Peyer's patch (tissue), 4 donors: Measurements from ENCODE around the gene GDF9.

Experiments
- POLR2A ChIP-seq, 2 donors: fragments of 450-650 bp; IDR thresholded peaks; one replicate each; pipeline ENCODE4 v1.5.1; 2017; ENCODE audit warnings: antibody characterized with exemption in 2 of 2, mild to moderate bottlenecking in 2 of 2, moderate library complexity in 2 of 2
- TF ChIP-seq, protein P1 (sequence below), 6 experiments: fragments of 450-650 bp in 4 of 6; fragments of 200-600 bp in 2 of 6; sonication (generic) in 1 of 6; IDR thresholded peaks; one replicate each; pipeline ENCODE4 v1.5.1; 2017 to 2019; ENCODE audit warnings: antibody characterized with exemption in 6 of 6, mild to moderate bottlenecking in 3 of 6, moderate library complexity in 1 of 6

DNA sequence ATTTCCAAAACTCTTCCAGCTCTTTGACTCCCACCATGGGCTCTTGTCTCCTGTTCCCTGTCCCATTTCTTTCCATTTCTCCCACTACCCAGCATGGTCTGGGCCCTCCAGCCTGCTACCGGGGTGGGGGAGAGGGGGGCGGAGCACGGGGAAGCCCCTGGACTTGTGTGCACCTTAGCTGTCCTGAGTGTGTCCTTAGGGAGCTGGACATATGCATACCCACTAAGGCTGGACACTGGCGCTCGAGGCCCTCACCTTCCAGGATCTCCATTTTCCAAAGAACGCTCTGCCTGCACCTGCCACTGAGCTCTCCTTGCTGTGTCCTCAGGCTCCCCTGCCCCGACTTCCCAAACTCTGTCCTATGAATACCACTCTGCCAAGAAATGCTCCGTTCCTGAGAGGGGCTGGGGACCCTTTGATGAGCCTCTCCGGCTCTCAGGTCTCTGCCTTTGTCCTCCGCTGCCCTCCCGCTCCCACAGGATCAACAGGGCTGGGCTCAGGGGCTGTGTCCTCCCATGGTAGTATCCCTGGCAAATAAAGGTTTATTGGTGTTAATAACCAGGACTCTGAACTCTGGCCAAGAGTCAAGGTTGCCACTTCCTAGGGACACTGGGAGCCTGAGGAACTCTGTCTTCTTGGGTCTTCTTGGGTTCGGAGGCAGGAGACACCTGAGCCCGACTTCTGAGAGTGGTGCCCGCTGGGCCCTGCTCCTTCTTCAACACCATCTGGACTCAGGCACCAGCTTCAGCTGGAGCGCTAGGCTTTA, 35.0 kb downstream of the GDF9 start:
- TF ChIP-seq POLR2A (IDR thresholded peaks at IDR 0.05): peak in 1 of 2 donors; percentile 65
- TF ChIP-seq, protein P1, sequence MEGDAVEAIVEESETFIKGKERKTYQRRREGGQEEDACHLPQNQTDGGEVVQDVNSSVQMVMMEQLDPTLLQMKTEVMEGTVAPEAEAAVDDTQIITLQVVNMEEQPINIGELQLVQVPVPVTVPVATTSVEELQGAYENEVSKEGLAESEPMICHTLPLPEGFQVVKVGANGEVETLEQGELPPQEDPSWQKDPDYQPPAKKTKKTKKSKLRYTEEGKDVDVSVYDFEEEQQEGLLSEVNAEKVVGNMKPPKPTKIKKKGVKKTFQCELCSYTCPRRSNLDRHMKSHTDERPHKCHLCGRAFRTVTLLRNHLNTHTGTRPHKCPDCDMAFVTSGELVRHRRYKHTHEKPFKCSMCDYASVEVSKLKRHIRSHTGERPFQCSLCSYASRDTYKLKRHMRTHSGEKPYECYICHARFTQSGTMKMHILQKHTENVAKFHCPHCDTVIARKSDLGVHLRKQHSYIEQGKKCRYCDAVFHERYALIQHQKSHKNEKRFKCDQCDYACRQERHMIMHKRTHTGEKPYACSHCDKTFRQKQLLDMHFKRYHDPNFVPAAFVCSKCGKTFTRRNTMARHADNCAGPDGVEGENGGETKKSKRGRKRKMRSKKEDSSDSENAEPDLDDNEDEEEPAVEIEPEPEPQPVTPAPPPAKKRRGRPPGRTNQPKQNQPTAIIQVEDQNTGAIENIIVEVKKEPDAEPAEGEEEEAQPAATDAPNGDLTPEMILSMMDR (IDR thresholded peaks at IDR 0.05): no peak
